ENCODE measurements around the gene PDLIM1.
A peak's percentile ranks its signal among the peaks of the same experiment; 100 is the strongest.

Gene PDLIM1

GRCh38 chr10:95288303-95288702, 2.5 kb downstream of the PDLIM1 start:
- DNase-seq (ENCODE audit: low read depth), result no peak

- no peak for DNase-seq (ENCODE audit: low read depth)
Measured at GRCh38 chr10:95287281-95287680, 3.5 kb downstream of the PDLIM1 start.

- no peak for DNase-seq (ENCODE audit: low read depth)
Measured at GRCh38 chr10:95286707-95287106, 4.1 kb downstream of the PDLIM1 start.

- no peak for DNase-seq (ENCODE audit: low read depth)
Measured at GRCh38 chr10:95285556-95285955, 5.2 kb downstream of the PDLIM1 start.

GRCh38 chr10:95284807-95285206, 6.0 kb downstream of the PDLIM1 start:
- no peak for DNase-seq (ENCODE audit: low read depth)

- no peak for DNase-seq (ENCODE audit: low read depth)
Measured at GRCh38 chr10:95282107-95282506, 8.7 kb downstream of the PDLIM1 start.

GRCh38 chr10:95281206-95281605, 9.6 kb downstream of the PDLIM1 start:
- no peak for DNase-seq (ENCODE audit: low read depth)

GRCh38 chr10:95280637-95281036, 10.2 kb downstream of the PDLIM1 start:
- no peak for DNase-seq (ENCODE audit: low read depth)

- DNase-seq (ENCODE audit: low read depth), result no peak
Measured at GRCh38 chr10:95279042-95279820, 11.6 kb downstream of the PDLIM1 start.

- DNase-seq (ENCODE audit: low read depth), result no peak
Measured at GRCh38 chr10:95278061-95278988, 12.5 kb downstream of the PDLIM1 start.

GRCh38 chr10:95277614-95278013, 13.2 kb downstream of the PDLIM1 start:
- DNase-seq (ENCODE audit: low read depth), result no peak

GRCh38 chr10:95277201-95277570, 13.6 kb downstream of the PDLIM1 start:
- no peak for DNase-seq (ENCODE audit: low read depth)

- peak; percentile 42 for DNase-seq (ENCODE audit: low read depth)
Measured at GRCh38 chr10:95276367-95277200, 14.2 kb downstream of the PDLIM1 start.

- no peak for DNase-seq (ENCODE audit: low read depth)
Measured at GRCh38 chr10:95275726-95276366, 15.0 kb downstream of the PDLIM1 start.

GRCh38 chr10:95273393-95274312, 17.1 kb downstream of the PDLIM1 start:
- no peak for DNase-seq (ENCODE audit: low read depth)

GRCh38 chr10:95268438-95268837, 22.4 kb downstream of the PDLIM1 start:
- no peak for DNase-seq (ENCODE audit: low read depth)

- DNase-seq (ENCODE audit: low read depth), result no peak
Measured at GRCh38 chr10:95267251-95267650, 23.6 kb downstream of the PDLIM1 start.

GRCh38 chr10:95266674-95267095, 24.1 kb downstream of the PDLIM1 start:
- DNase-seq (ENCODE audit: low read depth), result peak; percentile 50

- no peak for DNase-seq (ENCODE audit: low read depth)
Measured at GRCh38 chr10:95265572-95265971, 25.2 kb downstream of the PDLIM1 start.

- no peak for DNase-seq (ENCODE audit: low read depth)
Measured at GRCh38 chr10:95264227-95265051, 26.4 kb downstream of the PDLIM1 start.
